Tibial nerve (tissue), 3 donors: ENCODE data around the gene C9orf50.

Experiments used
- POLR2A ChIP-seq, 2 donors: fragments of 450-650 bp; IDR thresholded peaks; one replicate each; pipeline ENCODE4 v1.6.1; 2017; ENCODE audit warnings: antibody characterized with exemption in 2 of 2, mild to moderate bottlenecking in 2 of 2, moderate library complexity in 2 of 2
- TF ChIP-seq, protein P1 (sequence below), 5 experiments: fragments of 200-600 bp in 3 of 5; fragments of 450-650 bp in 2 of 5; sonication (generic) in 3 of 5; IDR thresholded peaks; one replicate each; pipeline ENCODE4 v1.5.1; 2016 to 2019; ENCODE audit warnings: antibody characterized with exemption in 5 of 5, mild to moderate bottlenecking in 3 of 5, moderate library complexity in 2 of 5

DNA sequence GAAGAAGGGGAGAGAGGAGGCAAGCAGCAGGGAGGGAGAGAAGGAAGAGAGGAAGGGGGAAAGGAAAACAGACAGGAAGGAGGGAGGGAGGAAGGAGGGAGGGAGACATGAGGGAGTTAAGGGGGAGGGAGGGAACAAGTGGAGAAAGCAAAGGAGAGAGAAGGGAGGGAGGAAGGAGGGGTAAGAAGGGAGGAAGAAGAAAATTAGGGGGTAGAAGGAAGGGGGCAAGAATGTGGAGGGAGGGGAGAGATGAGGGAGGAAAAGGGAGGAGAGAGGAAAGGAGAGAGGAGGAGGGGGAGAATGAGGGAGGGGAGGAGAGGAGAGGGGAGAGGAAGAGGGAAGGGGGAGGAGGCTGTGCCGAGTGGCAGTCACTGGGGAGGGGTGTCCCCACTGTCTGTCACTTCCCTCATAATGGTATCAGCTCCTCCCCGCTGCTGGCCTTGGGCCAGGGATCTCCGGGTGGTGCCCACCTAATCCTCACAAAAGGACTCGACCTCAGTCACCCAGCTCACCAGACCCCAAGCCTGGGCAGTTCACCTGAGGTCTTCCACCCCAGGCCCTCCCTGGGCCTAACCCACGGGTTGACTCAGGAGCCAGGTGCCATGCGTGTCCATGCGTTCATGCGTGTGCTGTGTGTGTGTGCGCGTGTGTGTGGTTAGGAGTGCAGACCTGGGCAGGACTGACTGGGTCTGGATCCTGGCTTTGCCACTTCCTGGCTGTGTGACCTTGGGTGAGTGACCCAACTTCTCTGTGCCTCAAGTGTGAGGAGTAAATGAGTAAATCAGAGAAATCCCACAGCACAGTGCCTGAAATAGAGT, 18.1 kb downstream of the C9orf50 start:
- TF ChIP-seq, protein P1, sequence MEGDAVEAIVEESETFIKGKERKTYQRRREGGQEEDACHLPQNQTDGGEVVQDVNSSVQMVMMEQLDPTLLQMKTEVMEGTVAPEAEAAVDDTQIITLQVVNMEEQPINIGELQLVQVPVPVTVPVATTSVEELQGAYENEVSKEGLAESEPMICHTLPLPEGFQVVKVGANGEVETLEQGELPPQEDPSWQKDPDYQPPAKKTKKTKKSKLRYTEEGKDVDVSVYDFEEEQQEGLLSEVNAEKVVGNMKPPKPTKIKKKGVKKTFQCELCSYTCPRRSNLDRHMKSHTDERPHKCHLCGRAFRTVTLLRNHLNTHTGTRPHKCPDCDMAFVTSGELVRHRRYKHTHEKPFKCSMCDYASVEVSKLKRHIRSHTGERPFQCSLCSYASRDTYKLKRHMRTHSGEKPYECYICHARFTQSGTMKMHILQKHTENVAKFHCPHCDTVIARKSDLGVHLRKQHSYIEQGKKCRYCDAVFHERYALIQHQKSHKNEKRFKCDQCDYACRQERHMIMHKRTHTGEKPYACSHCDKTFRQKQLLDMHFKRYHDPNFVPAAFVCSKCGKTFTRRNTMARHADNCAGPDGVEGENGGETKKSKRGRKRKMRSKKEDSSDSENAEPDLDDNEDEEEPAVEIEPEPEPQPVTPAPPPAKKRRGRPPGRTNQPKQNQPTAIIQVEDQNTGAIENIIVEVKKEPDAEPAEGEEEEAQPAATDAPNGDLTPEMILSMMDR (IDR thresholded peaks at IDR 0.05) = no peak
- TF ChIP-seq POLR2A (IDR thresholded peaks at IDR 0.05) = no peak
